AG09309 (cell line): Measurements from ENCODE around the gene ABHD12.

Experiments used
- DNase-seq: peaks from one replicate; pipeline ENCODE4 v3.0.0-alpha.2; 2010; ENCODE audit warnings: low read depth
- H3K4me3 ChIP-seq: 2 replicates; pipeline ENCODE4 v1.5.1; 2011; ENCODE audit warnings: mild to moderate bottlenecking, low read depth, low read length, moderate library complexity; ENCODE audit not compliant: control insufficient read depth
- CTCF ChIP-seq: IDR thresholded peaks from 2 replicates; pipeline ENCODE4 v1.5.1; 2011; ENCODE audit warnings: mild to moderate bottlenecking, low read depth, low read length, inconsistent platforms; ENCODE audit not compliant: insufficient read depth, control insufficient read depth; ENCODE audit errors: missing control alignments

Gene ABHD12

GRCh38 chr20:25382704-25383370, 7.8 kb downstream of the ABHD12 start:
- no peak overlapping the region for H3K4me3 ChIP-seq
- TF ChIP-seq CTCF, result no peak
- DNase-seq, result no peak

- DNase-seq, result no peak
- TF ChIP-seq CTCF, result no peak
- no peak overlapping the region for H3K4me3 ChIP-seq
Observed at GRCh38 chr20:25380945-25381614, 9.6 kb downstream of the ABHD12 start.

DNA sequence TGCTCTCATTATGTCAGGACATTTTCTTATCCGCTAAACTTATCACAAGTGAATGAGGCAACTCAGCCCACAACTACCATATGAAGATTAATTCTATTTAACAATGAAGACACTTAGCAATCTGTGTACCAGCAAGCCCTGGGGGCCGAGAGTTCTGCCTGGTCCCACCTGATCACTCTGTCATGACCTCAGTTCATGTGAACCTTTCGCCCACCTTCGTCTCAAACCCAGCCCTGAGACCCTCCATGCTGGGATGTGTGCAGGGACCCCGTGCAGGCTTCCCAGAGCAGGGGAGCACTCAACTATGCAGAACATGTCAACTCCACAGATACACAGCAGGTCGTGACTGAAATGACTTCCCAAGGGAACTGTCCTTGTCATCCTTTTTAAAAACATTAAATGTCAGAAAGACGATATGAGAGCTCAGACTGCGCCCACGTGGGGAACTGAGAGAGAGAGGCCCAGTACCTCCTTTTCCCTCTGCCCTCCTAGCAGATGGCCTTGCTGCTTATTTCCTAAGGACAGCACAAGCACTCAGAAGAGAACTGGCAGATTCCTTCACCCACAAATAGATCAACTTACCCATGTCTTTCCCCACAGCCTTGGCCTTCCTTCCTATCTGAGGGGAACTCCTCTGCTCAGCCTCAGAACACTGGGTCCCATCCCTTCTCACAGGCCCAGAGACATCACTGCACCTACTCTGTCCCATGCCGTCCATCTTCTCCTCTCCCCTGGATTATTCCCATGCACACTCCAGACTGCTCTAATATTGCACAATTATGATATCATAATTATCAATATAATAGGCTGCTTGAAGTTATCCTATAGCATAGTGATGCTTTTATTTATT, 11.5 kb downstream of the ABHD12 start:
- TF ChIP-seq CTCF, result no peak
- H3K4me3 ChIP-seq, result no peak overlapping the region
- DNase-seq, result no peak

- DNase-seq, result no peak
- TF ChIP-seq CTCF, result no peak
- H3K4me3 ChIP-seq, result no peak overlapping the region
Observed at GRCh38 chr20:25378189-25378883, 12.3 kb downstream of the ABHD12 start.

- DNase-seq, result no peak
- TF ChIP-seq CTCF, result no peak
Observed at GRCh38 chr20:25376886-25377285, 13.7 kb downstream of the ABHD12 start.

DNA sequence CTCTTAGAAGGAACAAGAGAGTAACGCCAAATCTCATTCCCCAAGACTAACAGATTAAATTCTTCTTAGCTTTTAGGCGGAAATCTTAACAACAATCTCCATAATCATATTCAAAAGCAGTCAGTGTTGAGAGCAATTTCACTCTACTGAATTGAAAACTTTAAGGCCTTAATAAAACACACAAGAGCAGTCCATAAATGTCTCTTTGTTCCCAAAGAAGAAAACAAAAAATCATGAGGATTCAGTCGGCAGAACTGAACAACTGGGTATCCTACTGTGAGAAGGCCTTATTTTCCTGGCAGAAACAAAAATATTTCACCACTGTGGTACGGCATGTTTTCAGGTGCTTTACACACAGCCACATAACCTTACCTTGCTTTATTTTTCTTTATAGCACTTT, 14.4 kb downstream of the ABHD12 start:
- no peak for TF ChIP-seq CTCF
- DNase-seq, result no peak
- no peak overlapping the region for H3K4me3 ChIP-seq

More at GRCh38 chr20:25376886-25377285, 13.7 kb downstream of the ABHD12 start:
- H3K4me3 ChIP-seq, result no peak overlapping the region
